K562 (cell line): ENCODE results near the gene PALLD. TPM values are rescaled to one million over a fixed set of nuclear protein-coding genes. Genes with fewer than 3 reads are reported as not detected.

Experiments
- ATAC-seq: fragments of 200-7000 bp; cut with Tn5 transposase; 3 replicates; pipeline ENCODE4 v1.9.1; 2020; ENCODE audit warnings: moderate library complexity
- BruUV-seq: library from RNA; stranded (reverse); fragments of 400-500 nt; replicated peaks from 2 replicates; lab custom pipeline; 2021; lab: Mats Ljungman, UMichigan
- CTCF ChIA-PET: fragments of 300-600 bp; formaldehyde crosslinking; extraction: SDS; loops from one replicate; lab custom pipeline; 2021; ENCODE audit warnings: low intra/inter-chr PET ratio; lab: Yijun Ruan, JAX
- POLR2A ChIA-PET: fragments of 300-600, 350-650 bp; sonication (Branson Sonifier 250); formaldehyde crosslinking; extraction: SDS; loops from one replicate; lab custom pipeline; 2021; ENCODE audit warnings: antibody characterized with exemption, inconsistent platforms; lab: Yijun Ruan, JAX
- DNase-seq, 4 experiments: peaks; one replicate each; pipeline versions ENCODE4 v3.0.0 to v3.0.0-alpha.2; 2011 to 2018; ENCODE audit warnings: low spot score in 3 of 4, mixed read lengths in 3 of 4; ENCODE audit errors: extremely low read depth in 1 of 4
- FAIRE-seq: peaks from 2 replicates; lab custom pipeline; 2011; peaks lifted over from hg19 to GRCh38; lab: Jason Lieb, UNC
- H2AFZ ChIP-seq: 2 replicates; pipeline ENCODE4 v1.6.0; 2011; ENCODE audit warnings: low read depth, low read length, control low read depth, inconsistent platforms
- H3K27ac ChIP-seq: fragments of 200-600 bp; 3 replicates; pipeline ENCODE4 v1.8.0; 2011; ENCODE audit warnings: low read depth, mild to moderate bottlenecking, control low read depth, inconsistent platforms, low read length, moderate library complexity, mixed read lengths; ENCODE audit errors: extremely low read depth
- H3K27me3 ChIP-seq, 2 experiments: fragments of 300-600 bp in 1 of 2; 2 replicates in 1 of 2; 3 replicates in 1 of 2; pipeline versions ENCODE4 v1.6.0 to v1.8.0; 2011; ENCODE audit warnings: inconsistent platforms in 2 of 2, low read length in 2 of 2, mild to moderate bottlenecking in 1 of 2, mixed read lengths in 1 of 2, moderate library complexity in 1 of 2; ENCODE audit not compliant: control insufficient read depth in 2 of 2, insufficient read depth in 2 of 2
- H3K36me3 ChIP-seq: fragments of 300-600 bp; 3 replicates; pipeline ENCODE4 v1.8.0; 2011; ENCODE audit warnings: mild to moderate bottlenecking, low read length, inconsistent platforms; ENCODE audit not compliant: control insufficient read depth, insufficient read depth
- H3K4me1 ChIP-seq, 2 experiments: fragments of 200-600 bp in 1 of 2; replicated peaks in 1 of 2; 2 replicates in 1 of 2; 3 replicates in 1 of 2; pipeline versions ENCODE4 v1.5.1 to v1.8.0; 2011; ENCODE audit warnings: inconsistent platforms in 2 of 2, low read length in 2 of 2, mild to moderate bottlenecking in 1 of 2, mixed read lengths in 1 of 2, moderate library complexity in 1 of 2; ENCODE audit not compliant: control insufficient read depth in 2 of 2, insufficient read depth in 2 of 2
- H3K4me2 ChIP-seq: 2 replicates; pipeline ENCODE4 v1.6.1; 2011; ENCODE audit warnings: low read length, control low read depth, inconsistent platforms, mixed read lengths; ENCODE audit not compliant: insufficient read depth
- H3K4me3 ChIP-seq: fragments of 200-600 bp; sonication (generic), shearing (Covaris generic); 2 replicates; pipeline ENCODE4 v1.5.1; 2016; ENCODE audit warnings: control low read depth, inconsistent platforms
- H3K79me2 ChIP-seq: fragments of 200-600 bp; 3 replicates; pipeline ENCODE4 v1.8.0; 2011; ENCODE audit warnings: low read length, inconsistent platforms; ENCODE audit not compliant: control insufficient read depth, insufficient read depth
- H3K9ac ChIP-seq, 2 experiments: 2 replicates each; pipeline versions ENCODE4 v1.6.0 to v1.6.1; 2011; ENCODE audit warnings: low read depth in 2 of 2, low read length in 2 of 2, control low read depth in 1 of 2, inconsistent platforms in 1 of 2, mild to moderate bottlenecking in 1 of 2, mixed read lengths in 1 of 2; ENCODE audit not compliant: insufficient read depth in 1 of 2
- H3K9me1 ChIP-seq: one replicate; pipeline ENCODE4 v1.6.0; 2011; ENCODE audit warnings: inconsistent platforms, mild to moderate bottlenecking, low read length, moderate library complexity; ENCODE audit not compliant: control insufficient read depth, insufficient read depth
- H3K9me3 ChIP-seq: replicated peaks from 2 replicates; pipeline ENCODE4 v1.5.1; 2011; ENCODE audit warnings: low read depth, low read length, inconsistent platforms; ENCODE audit not compliant: control insufficient read depth, insufficient read depth
- H4K20me1 ChIP-seq: replicated peaks from 2 replicates; pipeline ENCODE4 v1.6.1; 2011; ENCODE audit warnings: low read length, inconsistent platforms, mixed read lengths; ENCODE audit not compliant: control insufficient read depth, insufficient read depth
- CBFA2T2 ChIP-seq: fragments of 450-650 bp; conservative IDR thresholded peaks from 2 replicates; pipeline ENCODE4 v1.6.1; 2017; ENCODE audit warnings: mild to moderate bottlenecking
- CTCF ChIP-seq, 3 experiments: IDR thresholded peaks in 2 of 3; conservative IDR thresholded peaks in 1 of 3; 2 replicates each; pipeline ENCODE4 v1.5.1; 2011 to 2012; ENCODE audit warnings: low read length in 3 of 3, mild to moderate bottlenecking in 3 of 3, control low read depth in 2 of 3, improper control_type of control experiment in 1 of 3, inconsistent platforms in 1 of 3, low read depth in 1 of 3, mixed read lengths in 1 of 3, moderate library complexity in 1 of 3; ENCODE audit not compliant: insufficient read depth in 2 of 3
- FIP1L1 ChIP-seq: fragments of 200-400 bp; formaldehyde crosslinking; IDR thresholded peaks from 2 replicates; pipeline ENCODE4 v1.6.1; 2018; ENCODE audit warnings: mild to moderate bottlenecking, low read depth, low read length; ENCODE audit not compliant: poor library complexity, severe bottlenecking
- NONO ChIP-seq, 2 experiments: fragments of 200-400 bp in 1 of 2; fragments of 450-650 bp in 1 of 2; formaldehyde crosslinking in 1 of 2; IDR thresholded peaks; 2 replicates each; pipeline ENCODE4 v1.6.1; 2017; ENCODE audit warnings: low read depth in 2 of 2, mild to moderate bottlenecking in 2 of 2, moderate library complexity in 2 of 2, low read length in 1 of 2
- SMARCE1 ChIP-seq: fragments of 450-650 bp; IDR thresholded peaks from 2 replicates; pipeline ENCODE4 v1.7.1; 2016; ENCODE audit warnings: mild to moderate bottlenecking
- TARDBP ChIP-seq: fragments of 450-650 bp; IDR thresholded peaks from 2 replicates; pipeline ENCODE4 v1.6.1; 2016
- TSC22D4 ChIP-seq: fragments of 450-650 bp; IDR thresholded peaks from 2 replicates; pipeline ENCODE4 v1.6.1; 2016; ENCODE audit warnings: missing genetic modification characterization, missing biosample characterization, control low read depth
- ZNF512 ChIP-seq: IDR thresholded peaks from 2 replicates; pipeline ENCODE4 v1.6.1; 2016; ENCODE audit warnings: missing genetic modification characterization, missing compliant biosample characterization
- WGBS: fragments of 100-300 bp; shearing (Covaris generic); methylation state at CpG from one replicate; pipeline ENCODE4 v1.1.6; 2016; ENCODE audit warnings: low coverage, mixed read lengths; ENCODE audit not compliant: insufficient coverage; ENCODE audit errors: missing lambda C conversion rate; 5-methylcytosine and 5-hydroxymethylcytosine counted together
- in situ Hi-C: fragments of 300-500 bp; cut with MboI; formaldehyde crosslinking; loops from 4 replicates; pipeline ENCODE4 v1.15.0; 2018; ENCODE audit warnings: inconsistent platforms, mixed read lengths
- intact Hi-C: fragments of 100-400 bp; cut with micrococcal nuclease; formaldehyde crosslinking; loops from 2 replicates; pipeline ENCODE4 v1.14.2; 2022
- polyA plus RNA-seq, 8 experiments: library from polyadenylated mRNA; depleted of rRNA in 4 of 8; stranded (reverse) in 5 of 8; unstranded in 3 of 8; fragments of >200 nt; fragmentation: Nextera tagmentation in 2 of 8; fragmentation: Illumina TruSeq in 1 of 8; extraction: Ambion mirVana in 2 of 8; extraction: Trizol in 1 of 8; gene quantifications; 2 replicates each; pipeline versions ENCODE4 v1.2.1 to v1.2.3, GENCODE V29; 2011 to 2014; ENCODE audit warnings: inconsistent platforms in 1 of 8, missing spikeins in 1 of 8
- total RNA-seq, 7 experiments: library from RNA; depleted of rRNA in 6 of 7; stranded (reverse); fragments of >200 nt in 6 of 7; fragmentation: Illumina TruSeq in 2 of 7; extraction: Trizol in 2 of 7; gene quantifications; 2 replicates each; pipeline versions ENCODE4 v1.2.1 to v1.2.3, GENCODE V29; 2011 to 2021; ENCODE audit warnings: low replicate concordance in 1 of 7
- TF ChIP-seq, protein P1 (sequence below): fragments of 450-650 bp; IDR thresholded peaks from 2 replicates; pipeline ENCODE4 v1.6.1; 2016; ENCODE audit warnings: antibody characterized with exemption
- TF ChIP-seq, protein P2 (sequence below), 2 experiments: IDR thresholded peaks in 1 of 2; conservative IDR thresholded peaks in 1 of 2; 2 replicates each; pipeline ENCODE4 v1.6.1; 2016; ENCODE audit warnings: low read depth in 2 of 2, mild to moderate bottlenecking in 1 of 2, missing compliant biosample characterization in 1 of 2, missing genetic modification characterization in 1 of 2, moderate library complexity in 1 of 2

The PALLD gene
- total and polyA plus RNA-seq, 9 of the 15 experiments (the other 6 are each of a cell fraction or from before 2014, with no cell fraction given) = 0.01 to 0.35 (median 0.06) TPM; not detected in 3

DNA sequence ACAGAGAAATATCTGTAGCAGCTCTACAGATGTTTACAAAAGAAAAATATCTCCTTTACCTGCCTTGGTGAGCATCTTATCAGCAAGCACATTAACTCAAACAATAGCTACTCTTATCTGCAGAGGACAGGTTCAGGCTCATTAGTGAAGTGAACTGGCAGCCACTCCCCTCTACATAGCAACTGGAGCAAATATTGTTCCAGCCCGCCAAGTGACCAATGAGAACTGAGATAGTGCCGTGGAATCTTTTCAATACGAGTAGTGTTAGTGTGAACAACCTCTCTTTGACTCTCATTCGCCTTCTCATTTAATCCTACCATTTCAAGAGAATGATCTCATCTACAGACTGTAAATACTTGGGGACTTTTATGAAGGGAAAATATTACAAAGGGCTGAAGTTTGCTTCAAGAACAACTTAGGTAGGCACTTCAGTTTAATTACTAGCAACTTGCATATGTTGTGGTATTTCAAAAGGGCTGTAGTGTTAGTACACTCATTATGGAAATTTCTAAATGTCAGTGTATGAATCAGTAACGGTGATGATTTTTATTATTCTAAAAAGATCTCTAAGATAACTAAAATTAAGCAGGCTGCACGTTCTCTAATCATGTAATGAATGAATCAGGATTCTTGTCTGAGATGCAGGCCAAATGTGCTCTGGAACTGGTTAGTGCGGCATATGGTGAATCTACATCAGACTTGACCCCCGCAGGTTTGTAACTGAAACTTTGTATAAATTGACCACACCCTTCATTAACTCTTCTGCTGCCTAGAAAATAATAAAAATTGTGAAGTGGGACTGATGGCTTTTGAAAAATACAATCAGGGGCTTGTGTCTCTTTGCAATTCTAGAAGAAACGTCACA, 72.4 kb downstream of the PALLD start:
- intact Hi-C loops (no loop called here), in situ Hi-C loops (no loop called here)
- peak; percentile 75 for ATAC-seq
- no TSS peak for BruUV-seq
- no peaks in the 10 kb centered on the region for H3K79me2 ChIP-seq
- no peak for FAIRE-seq
- no peak overlapping the region for H3K4me3 ChIP-seq
- WGBS = under 1% methylated on average over 9 of the region's 9 CpGs
- no peaks in the 10 kb centered on the region for H3K9me1 ChIP-seq
- no peak overlapping the region for H2AFZ ChIP-seq
- H3K4me2 ChIP-seq = no peak overlapping the region; the same call in 1 of the 2 replicates
- no peaks in the 10 kb centered on the region for H3K36me3 ChIP-seq
- peak; percentile 34 to 52 (median 34) for DNase-seq
- no peaks in the 10 kb centered on the region for H3K27me3 ChIP-seq
- no peak overlapping the region for H3K27ac ChIP-seq
- H4K20me1 ChIP-seq = no peaks in the 10 kb centered on the region
- no peak overlapping the region for H3K9ac ChIP-seq
- no peaks in the 10 kb centered on the region for H3K4me1 ChIP-seq
- POLR2A ChIA-PET = no interaction called here
- H3K9me3 ChIP-seq = no peaks in the 10 kb centered on the region
- CTCF ChIA-PET = no interaction called here
- TF ChIP-seq FIP1L1 = no peak
- TF ChIP-seq, protein P1, sequence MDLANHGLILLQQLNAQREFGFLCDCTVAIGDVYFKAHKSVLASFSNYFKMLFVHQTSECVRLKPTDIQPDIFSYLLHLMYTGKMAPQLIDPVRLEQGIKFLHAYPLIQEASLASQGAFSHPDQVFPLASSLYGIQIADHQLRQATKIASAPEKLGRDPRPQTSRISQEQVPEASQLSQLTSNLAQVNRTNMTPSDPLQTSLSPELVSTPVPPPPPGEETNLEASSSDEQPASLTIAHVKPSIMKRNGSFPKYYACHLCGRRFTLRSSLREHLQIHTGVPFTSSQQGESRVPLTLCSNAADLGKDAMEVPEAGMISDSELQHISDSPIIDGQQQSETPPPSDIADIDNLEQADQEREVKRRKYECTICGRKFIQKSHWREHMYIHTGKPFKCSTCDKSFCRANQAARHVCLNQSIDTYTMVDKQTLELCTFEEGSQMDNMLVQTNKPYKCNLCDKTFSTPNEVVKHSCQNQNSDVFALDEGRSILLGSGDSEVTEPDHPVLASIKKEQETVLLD = no peak
- TF ChIP-seq TSC22D4 = no peak
- TF ChIP-seq NONO (IDR thresholded peaks at IDR 0.05; ENCODE audit: low read depth in 2 of 2, low read length in 1 of 2) = no peak
- no peak for TF ChIP-seq SMARCE1
- TF ChIP-seq CBFA2T2 = peak; percentile 72
- no peak for TF ChIP-seq TARDBP
- TF ChIP-seq CTCF (IDR thresholded peaks at IDR 0.05 in 2 of 3, conservative IDR thresholded peaks at IDR 0.05 in 1 of 3; ENCODE audit: insufficient read depth in 2 of 3, low read depth in 1 of 3, low read length in 3 of 3) = no peak
- TF ChIP-seq, protein P2, sequence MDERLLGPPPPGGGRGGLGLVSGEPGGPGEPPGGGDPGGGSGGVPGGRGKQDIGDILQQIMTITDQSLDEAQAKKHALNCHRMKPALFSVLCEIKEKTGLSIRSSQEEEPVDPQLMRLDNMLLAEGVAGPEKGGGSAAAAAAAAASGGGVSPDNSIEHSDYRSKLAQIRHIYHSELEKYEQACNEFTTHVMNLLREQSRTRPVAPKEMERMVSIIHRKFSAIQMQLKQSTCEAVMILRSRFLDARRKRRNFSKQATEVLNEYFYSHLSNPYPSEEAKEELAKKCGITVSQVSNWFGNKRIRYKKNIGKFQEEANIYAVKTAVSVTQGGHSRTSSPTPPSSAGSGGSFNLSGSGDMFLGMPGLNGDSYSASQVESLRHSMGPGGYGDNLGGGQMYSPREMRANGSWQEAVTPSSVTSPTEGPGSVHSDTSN (CRISPR knock-in tag; IDR thresholded peaks at IDR 0.05; ENCODE audit: low read depth) = no peak
- TF ChIP-seq, protein P2 (tag; conservative IDR thresholded peaks at IDR 0.05; ENCODE audit: low read depth) = 0 out of 2 replicates have a peak, but pooled peaks have one; percentile 7
- TF ChIP-seq ZNF512 = no peak
